ENCODE results near the gene DGLUCY.
"Not testable (repeated sequence)": the region's sequence is repeated elsewhere in the genome, so short reads cannot be mapped to it uniquely, and the experiment has no call there.

DNA sequence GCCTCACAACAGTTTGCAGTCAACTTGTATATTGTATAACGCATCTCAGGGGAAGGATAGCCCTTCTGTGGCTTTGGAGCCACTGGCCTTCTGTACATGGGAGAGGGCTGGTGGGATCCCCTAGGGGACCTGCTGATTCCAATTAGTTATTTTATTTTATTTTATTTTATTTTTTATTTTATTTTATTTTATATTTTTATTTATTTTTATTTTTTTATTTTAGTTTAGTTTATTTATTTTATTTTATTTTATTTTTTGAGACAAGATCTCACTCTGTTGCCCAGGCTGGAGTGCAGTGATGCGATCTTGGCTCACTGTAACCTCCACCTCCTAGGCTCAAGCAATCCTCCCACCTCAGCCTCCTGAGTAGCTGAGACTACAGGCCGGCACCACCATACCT lies 68.9 kb downstream of the DGLUCY start:
- not testable (repeated sequence) for TF ChIP-seq CTCF (IDR thresholded peaks at IDR 0.05; ENCODE audit: insufficient read depth, low read depth, low read length); EZH2 (IDR thresholded peaks at IDR 0.05; ENCODE audit: insufficient read depth, low read length)
